A673 (cell line): ENCODE data around the gene KBTBD12. TPM values are rescaled to one million over a fixed set of nuclear protein-coding genes. Genes with fewer than 3 reads are reported as not detected.

Experiments
- BruUV-seq: library from RNA; stranded (reverse); fragments of 400-500 nt; replicated peaks from 2 replicates; lab custom pipeline; 2021; lab: Mats Ljungman, UMichigan
- CTCF ChIA-PET: fragments of 300-600 bp; sonication (Branson Sonifier 250); formaldehyde crosslinking; loops from one replicate; lab custom pipeline; 2022; ENCODE audit warnings: antibody characterized with exemption; lab: Charles Lee
- POLR2A ChIA-PET: fragments of 300-600 bp; sonication (Branson Sonifier 250); formaldehyde crosslinking; loops from one replicate; lab custom pipeline; 2022; ENCODE audit warnings: antibody characterized with exemption; ENCODE audit not compliant: low non-redundant PET; lab: Charles Lee
- DNase-seq: peaks from one replicate; pipeline ENCODE4 v3.0.0-alpha.2; 2015; ENCODE audit warnings: low spot score
- H3K27ac ChIP-seq: fragments of 200-600 bp; sonication (generic); 2 replicates; pipeline ENCODE4 v1.5.1; 2016; ENCODE audit warnings: mixed run types, low read depth, mild to moderate bottlenecking, mixed read lengths, antibody characterized with exemption, low read length; ENCODE audit not compliant: poor library complexity, severe bottlenecking
- H3K27me3 ChIP-seq: fragments of 200-600 bp; sonication (generic); replicated peaks from 2 replicates; pipeline ENCODE4 v1.6.1; 2017; ENCODE audit warnings: mixed run types, low read depth, mild to moderate bottlenecking, mixed read lengths, antibody characterized with exemption, low read length; ENCODE audit not compliant: insufficient read depth, poor library complexity
- H3K36me3 ChIP-seq: fragments of 200-600 bp; sonication (generic); 2 replicates; pipeline ENCODE4 v1.6.1; 2016; ENCODE audit warnings: mixed run types, mild to moderate bottlenecking, mixed read lengths, antibody characterized with exemption, low read length; ENCODE audit not compliant: insufficient read depth, poor library complexity, severe bottlenecking
- H3K4me1 ChIP-seq: fragments of 200-600 bp; sonication (generic); 2 replicates; pipeline ENCODE4 v1.6.1; 2017; ENCODE audit warnings: mixed run types, mild to moderate bottlenecking, mixed read lengths, antibody characterized with exemption, low read length; ENCODE audit not compliant: insufficient read depth, poor library complexity, severe bottlenecking
- H3K4me3 ChIP-seq: fragments of 200-600 bp; sonication (generic); 2 replicates; pipeline ENCODE4 v1.5.1; 2016; ENCODE audit warnings: low read depth, mixed run types, mild to moderate bottlenecking, mixed read lengths, low read length; ENCODE audit not compliant: poor library complexity, severe bottlenecking
- H3K9me3 ChIP-seq: fragments of 200-600 bp; sonication (generic); 2 replicates; pipeline ENCODE4 v1.6.1; 2016; ENCODE audit warnings: mixed run types, low read depth, mild to moderate bottlenecking, mixed read lengths, antibody characterized with exemption, low read length; ENCODE audit not compliant: poor library complexity, severe bottlenecking
- CTCF ChIP-seq: fragments of 300-800, 200-600 bp; sonication (generic); conservative IDR thresholded peaks from 2 replicates; pipeline ENCODE4 v1.5.1; 2017; ENCODE audit warnings: low read depth, mild to moderate bottlenecking, antibody characterized with exemption, low read length, moderate library complexity, mixed read lengths
- EZH2 ChIP-seq: fragments of 200-600 bp; sonication (generic); IDR thresholded peaks from 2 replicates; pipeline ENCODE4 v1.6.1; 2017; ENCODE audit warnings: borderline replicate concordance, low read depth, mild to moderate bottlenecking, mixed read lengths, antibody characterized with exemption, low read length; ENCODE audit not compliant: poor library complexity, severe bottlenecking
- intact Hi-C: fragments of 100-400 bp; cut with micrococcal nuclease; formaldehyde crosslinking; loops from one replicate; pipeline ENCODE4 v1.10.0; 2022; ENCODE audit not compliant: unreplicated experiment
- total RNA-seq: library from RNA; stranded (reverse); gene quantifications from 2 replicates; pipeline ENCODE4 v1.2.3, GENCODE V29; 2021

Gene KBTBD12
- total RNA-seq, 1 experiment from 2014 or later, result not detected

GRCh38 chr3:127925384-127925783 lies 10.4 kb downstream of the KBTBD12 start:
- peaks cover 6% of the 10 kb centered on the region for H3K4me1 ChIP-seq
- TF ChIP-seq CTCF, result no peak
- no peak for TF ChIP-seq EZH2
- no peaks in the 10 kb centered on the region for H3K36me3 ChIP-seq
- ChIA-PET POLR2A (no interaction called here), CTCF (no interaction called here)
- peaks cover 68% of the 10 kb centered on the region for H3K27me3 ChIP-seq
- H3K9me3 ChIP-seq, result no peaks in the 10 kb centered on the region
- H3K27ac ChIP-seq, result no peak overlapping the region
- DNase-seq, result no peak
- intact Hi-C loops, result no loop called here
- no TSS peak for BruUV-seq
- H3K4me3 ChIP-seq, result no peak overlapping the region

- peaks cover 6% of the 10 kb centered on the region for H3K4me1 ChIP-seq
- TF ChIP-seq EZH2, result no peak
- no peak for TF ChIP-seq CTCF
- H3K9me3 ChIP-seq, result no peaks in the 10 kb centered on the region
- ChIA-PET POLR2A (interaction anchor here (0.5 kb wide), 1 partner anchor 330 kb away, joined by 4 read pairs; the partner anchor contains the start of gene MCM2), CTCF (no interaction called here)
- no peak overlapping the region for H3K4me3 ChIP-seq
- H3K36me3 ChIP-seq, result no peaks in the 10 kb centered on the region
- no TSS peak for BruUV-seq
- no peak overlapping the region for H3K27ac ChIP-seq
- no peak for DNase-seq
- H3K27me3 ChIP-seq, result peaks cover 57% of the 10 kb centered on the region
- intact Hi-C loops, result no loop called here
These were observed 13.0 kb downstream of the KBTBD12 start for GRCh38 chr3:127927829-127928604.

GRCh38 chr3:127929818-127930413 lies 14.9 kb downstream of the KBTBD12 start:
- no peak overlapping the region for H3K27ac ChIP-seq
- intact Hi-C loops, result no loop called here
- no peak overlapping the region for H3K4me3 ChIP-seq
- peaks cover 6% of the 10 kb centered on the region for H3K4me1 ChIP-seq
- no peaks in the 10 kb centered on the region for H3K36me3 ChIP-seq
- H3K27me3 ChIP-seq, result peaks cover 57% of the 10 kb centered on the region
- CTCF ChIA-PET, result no interaction called here
- DNase-seq, result no peak
- TF ChIP-seq CTCF (no peak), EZH2 (no peak)
- H3K9me3 ChIP-seq, result no peaks in the 10 kb centered on the region
- POLR2A ChIA-PET, result no interaction called here
- BruUV-seq, result no TSS peak
